Adrenal gland (tissue), 5 donors: Measurements from ENCODE around the gene ANKRD33B.

Experiments
- POLR2A ChIP-seq, 2 donors: fragments of 450-650 bp; IDR thresholded peaks; one replicate each; pipeline ENCODE4 v1.6.1; 2017; ENCODE audit warnings: antibody characterized with exemption in 2 of 2, mild to moderate bottlenecking in 2 of 2, moderate library complexity in 1 of 2
- TF ChIP-seq, protein P1 (sequence below), 6 experiments: fragments of 450-650 bp in 4 of 6; fragments of 200-600 bp in 2 of 6; sonication (generic) in 1 of 6; IDR thresholded peaks; 1 replicate in 5 of 6; 2 replicates in 1 of 6; pipeline versions ENCODE4 v1.5.1 to v1.8.0; 2016 to 2021; ENCODE audit warnings: antibody characterized with exemption in 6 of 6, mild to moderate bottlenecking in 2 of 6, moderate library complexity in 1 of 6
- donor health status: DM: no; HTN: no; CAD: no.

DNA sequence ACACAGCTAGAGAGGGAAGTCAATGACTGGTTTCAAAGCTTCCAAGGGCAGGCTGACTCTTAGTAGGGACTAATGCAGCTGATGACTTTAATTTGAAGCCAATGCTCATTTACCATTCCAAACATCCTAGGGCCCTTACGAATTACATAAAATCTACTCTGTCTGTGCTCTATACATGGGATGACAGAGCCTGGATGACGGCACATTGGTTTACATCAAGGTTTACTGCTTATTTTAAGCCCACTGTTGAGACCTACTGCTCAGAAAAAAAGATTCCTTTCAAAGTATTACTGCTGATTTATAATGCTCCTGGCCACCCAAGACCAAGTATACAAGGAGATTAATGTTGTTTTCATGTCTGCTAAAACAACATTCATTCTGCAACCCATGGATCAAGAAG, 123.0 kb downstream of the ANKRD33B start:
- no peak for TF ChIP-seq POLR2A (IDR thresholded peaks at IDR 0.05)
- TF ChIP-seq, protein P1, sequence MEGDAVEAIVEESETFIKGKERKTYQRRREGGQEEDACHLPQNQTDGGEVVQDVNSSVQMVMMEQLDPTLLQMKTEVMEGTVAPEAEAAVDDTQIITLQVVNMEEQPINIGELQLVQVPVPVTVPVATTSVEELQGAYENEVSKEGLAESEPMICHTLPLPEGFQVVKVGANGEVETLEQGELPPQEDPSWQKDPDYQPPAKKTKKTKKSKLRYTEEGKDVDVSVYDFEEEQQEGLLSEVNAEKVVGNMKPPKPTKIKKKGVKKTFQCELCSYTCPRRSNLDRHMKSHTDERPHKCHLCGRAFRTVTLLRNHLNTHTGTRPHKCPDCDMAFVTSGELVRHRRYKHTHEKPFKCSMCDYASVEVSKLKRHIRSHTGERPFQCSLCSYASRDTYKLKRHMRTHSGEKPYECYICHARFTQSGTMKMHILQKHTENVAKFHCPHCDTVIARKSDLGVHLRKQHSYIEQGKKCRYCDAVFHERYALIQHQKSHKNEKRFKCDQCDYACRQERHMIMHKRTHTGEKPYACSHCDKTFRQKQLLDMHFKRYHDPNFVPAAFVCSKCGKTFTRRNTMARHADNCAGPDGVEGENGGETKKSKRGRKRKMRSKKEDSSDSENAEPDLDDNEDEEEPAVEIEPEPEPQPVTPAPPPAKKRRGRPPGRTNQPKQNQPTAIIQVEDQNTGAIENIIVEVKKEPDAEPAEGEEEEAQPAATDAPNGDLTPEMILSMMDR (IDR thresholded peaks at IDR 0.05): no peak
